ENCODE measurements around the gene NAA60.
"Not testable (repeated sequence)": the region's sequence is repeated elsewhere in the genome, so short reads cannot be mapped to it uniquely, and the experiment has no call there.

Gene NAA60

DNA sequence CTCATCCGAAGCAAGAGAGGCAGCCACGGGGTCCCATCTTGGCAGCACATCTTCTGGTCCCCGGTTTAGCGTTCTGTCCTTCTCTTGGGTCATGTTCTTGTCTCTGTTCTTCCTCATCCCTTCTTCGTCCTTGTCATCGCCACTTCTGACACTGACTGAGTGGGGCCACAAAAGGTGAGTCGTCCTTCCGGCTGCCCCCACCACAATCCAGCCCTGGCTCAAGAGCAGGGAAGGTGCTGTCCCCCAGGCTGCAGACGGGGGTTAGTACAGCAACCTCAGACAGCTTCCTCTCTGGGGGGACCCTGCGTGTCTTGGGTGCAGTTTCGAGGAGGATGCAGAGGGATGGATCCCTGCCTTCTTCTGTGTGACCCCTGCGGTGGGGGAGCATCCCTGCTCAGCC is 21.8 kb downstream of the NAA60 start:
- no peak for DNase-seq (ENCODE audit: low read depth)

DNA sequence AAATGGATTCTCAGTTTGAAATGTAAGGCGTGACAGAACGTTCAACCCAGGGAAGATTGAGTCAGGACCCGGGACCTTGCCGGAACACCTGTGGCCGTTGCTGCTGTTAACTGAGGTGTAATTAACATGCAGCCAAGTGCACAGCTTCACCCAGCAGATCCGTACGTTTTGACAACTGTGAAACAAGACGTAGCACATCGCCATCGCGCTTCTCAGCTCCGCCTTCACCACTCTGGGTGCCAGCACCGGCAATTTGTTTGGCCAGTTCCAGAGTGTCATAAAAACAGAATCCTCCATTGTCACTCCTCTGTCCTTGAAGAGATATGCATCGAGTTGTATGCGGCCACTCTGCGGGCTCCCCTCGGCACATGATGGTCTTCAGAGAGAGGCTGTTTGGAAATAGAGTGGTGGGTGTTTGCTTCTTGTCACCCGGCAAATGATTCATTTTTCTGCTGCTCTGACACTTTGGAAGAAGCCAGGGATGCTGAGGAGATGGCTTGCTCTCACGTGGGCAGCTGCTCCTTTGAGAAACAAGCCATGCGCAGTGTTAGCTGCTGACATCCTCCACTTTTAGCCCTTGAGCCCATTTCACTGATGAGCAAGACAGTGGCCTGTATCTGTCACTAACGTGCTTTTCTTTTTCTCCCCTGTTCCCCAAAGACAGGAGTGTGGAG is 22.6 kb downstream of the NAA60 start:
- DNase-seq (ENCODE audit: low read depth) = no peak

- no peak for DNase-seq (ENCODE audit: low read depth)
These were observed 23.7 kb downstream of the NAA60 start for GRCh38 chr16:3467182-3467581.

DNA sequence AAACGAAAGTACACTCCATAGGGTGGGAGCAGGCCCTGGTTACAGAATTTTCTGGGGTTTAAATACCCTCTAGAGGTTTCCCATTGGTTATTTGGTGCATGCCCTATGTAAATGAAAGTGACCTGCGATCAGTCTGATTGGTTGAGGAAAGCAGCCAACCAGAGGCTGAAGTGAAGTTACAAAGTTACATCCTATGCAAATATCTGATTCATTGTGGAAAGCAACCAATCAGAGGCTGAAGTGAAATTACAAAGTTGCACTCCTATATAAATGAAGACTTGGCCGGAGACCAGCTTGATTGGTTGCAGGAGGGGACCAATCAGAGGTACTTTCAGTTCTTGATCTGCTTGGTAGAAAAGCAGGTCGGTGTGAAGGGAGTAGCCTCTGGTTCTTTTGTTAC is 24.4 kb downstream of the NAA60 start:
- peak; percentile 46 for DNase-seq (ENCODE audit: low read depth)

DNA sequence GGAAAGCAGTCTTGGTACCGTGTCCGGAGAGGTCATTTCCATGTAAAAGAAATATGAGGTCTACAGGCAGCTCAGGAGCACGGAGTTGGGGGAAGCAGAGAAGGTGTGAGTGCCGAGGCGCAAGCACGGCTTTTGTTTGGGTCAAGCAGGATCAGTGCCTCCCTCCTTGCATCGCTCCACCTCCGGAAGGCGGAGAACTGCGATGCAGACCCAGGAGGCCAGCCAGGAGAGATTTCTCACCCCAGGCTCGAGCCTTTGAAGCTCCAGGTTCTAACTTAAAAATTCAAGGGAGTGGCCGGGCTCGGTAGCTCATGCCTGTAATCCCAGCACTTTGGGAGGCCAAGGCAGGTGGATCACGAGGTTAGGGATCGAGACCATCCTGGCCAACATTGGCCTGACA is 25.0 kb downstream of the NAA60 start:
- no peak for DNase-seq (ENCODE audit: low read depth)

- no peak for DNase-seq (ENCODE audit: low read depth)
These were observed 26.3 kb downstream of the NAA60 start for GRCh38 chr16:3469736-3470135.

GRCh38 chr16:3470723-3471122 is 27.2 kb downstream of the NAA60 start:
- no peak for DNase-seq (ENCODE audit: low read depth)

DNA sequence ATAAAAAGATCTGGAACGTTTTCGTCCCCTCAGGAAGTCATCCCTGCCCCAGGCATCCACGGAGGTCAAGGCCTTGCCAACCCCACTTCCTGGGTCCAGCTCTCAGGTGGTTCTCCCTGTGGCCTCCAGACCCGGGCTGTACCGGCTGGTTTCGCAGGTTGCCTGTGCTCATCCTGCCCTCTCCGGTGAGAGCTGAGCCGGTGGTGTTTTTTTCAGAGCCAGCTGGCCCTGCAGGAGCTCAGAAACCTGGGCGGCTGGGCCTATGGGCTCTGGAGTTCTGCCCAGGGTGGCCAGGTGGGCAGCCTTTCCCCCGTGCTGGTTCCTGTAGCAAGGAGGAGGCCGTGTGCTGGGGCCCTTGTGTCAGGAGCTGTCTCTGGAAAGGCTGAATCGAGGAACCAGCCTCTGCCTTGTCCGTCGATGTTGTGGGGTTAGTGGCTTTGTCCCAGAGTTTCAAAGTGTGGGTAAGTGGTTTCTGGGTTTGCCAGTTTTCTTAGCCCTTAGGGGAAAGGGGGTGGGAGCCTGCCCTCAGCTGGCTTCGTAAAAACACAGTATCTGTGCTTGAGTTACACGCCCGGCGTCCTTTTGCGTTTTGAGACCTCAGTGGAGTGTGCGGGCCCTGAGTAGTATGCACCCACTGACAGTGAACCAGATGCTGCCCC is 28.2 kb downstream of the NAA60 start:
- no peak for DNase-seq (ENCODE audit: low read depth)

DNA sequence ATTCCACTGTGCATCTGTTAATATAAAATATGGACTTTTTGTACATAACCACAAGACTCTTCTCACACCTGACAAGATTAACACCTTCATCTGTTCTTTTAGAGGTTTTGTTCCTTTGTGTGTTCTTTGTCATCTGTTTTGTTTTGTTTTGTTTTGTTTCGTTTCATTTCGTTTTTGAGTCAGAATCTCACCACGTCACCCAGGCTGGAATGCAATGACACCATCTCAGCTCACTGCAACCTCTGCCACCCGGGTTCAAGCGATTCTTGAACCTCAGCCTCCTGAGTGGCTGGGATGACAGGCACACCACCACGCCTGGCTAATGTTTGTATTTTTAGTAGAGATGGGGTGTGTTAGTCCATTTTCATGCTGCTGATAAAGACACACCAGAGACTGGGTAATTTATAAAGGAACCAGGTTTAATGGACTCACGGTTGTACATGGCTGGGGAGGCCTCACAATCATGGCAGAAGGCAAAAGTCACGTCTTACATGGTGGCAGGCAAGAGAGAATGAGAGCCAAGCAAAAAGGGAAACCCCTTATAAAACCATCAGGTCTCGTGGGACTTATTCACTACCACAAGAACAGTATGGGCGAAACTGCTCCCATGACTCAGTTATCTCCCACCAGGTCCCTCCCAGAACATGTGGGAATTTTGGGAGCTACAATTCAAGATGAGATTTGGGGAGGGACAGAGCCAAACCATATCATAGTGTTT is 29.6 kb downstream of the NAA60 start:
- DNase-seq (ENCODE audit: low read depth) = peak; percentile 15

DNA sequence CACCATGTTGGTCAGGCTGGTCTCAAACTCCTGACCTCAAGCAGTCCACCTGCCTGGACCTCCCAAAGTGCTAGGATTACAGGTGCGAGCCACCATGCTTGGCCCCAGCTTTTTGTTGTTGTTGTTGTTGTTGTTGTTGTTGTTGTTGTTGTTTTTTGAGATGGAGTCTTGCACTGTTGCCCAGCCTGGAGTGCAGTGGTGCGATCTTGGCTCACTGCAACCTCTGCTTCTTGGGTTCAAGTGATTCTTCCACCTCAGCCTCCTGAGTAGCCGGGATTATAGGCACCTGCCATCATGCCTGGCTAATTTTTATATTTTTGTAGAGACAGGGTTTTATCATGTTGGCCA is 30.1 kb downstream of the NAA60 start:
- DNase-seq (ENCODE audit: low read depth) = not testable (repeated sequence)

DNA sequence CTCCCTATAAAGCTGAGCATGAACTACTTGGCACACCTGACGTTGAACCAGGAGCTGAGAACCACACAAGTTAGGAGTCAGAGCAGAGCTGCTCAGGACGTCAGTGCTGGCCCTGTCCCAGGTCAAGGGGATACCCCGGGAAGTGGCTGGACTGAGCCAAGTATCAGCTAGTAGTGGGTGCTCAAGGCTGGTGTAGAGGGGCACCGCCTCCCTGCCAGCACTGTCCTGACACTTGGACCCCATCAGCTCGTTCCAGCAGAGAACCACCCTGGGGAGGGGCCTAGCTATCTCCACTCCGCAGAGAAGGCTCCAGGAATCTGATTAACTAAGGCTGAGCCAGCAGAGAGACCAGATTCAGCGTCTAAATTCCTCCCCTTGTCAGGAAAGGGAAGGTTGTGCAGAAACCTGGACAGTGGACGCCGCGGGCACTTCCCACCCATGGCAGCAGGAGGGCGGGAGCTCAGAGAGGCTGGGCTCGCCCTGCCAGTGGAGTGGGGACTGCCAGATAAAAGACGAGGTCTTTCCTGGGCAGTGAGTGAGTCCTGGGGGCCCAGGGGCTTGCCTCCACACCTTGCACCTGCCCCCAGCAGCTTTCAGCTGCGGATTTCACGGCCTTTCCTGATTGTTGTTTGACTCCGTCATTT is 30.8 kb downstream of the NAA60 start:
- DNase-seq (ENCODE audit: low read depth) = no peak

GRCh38 chr16:3474870-3475269 is 31.4 kb downstream of the NAA60 start:
- not testable (repeated sequence) for DNase-seq (ENCODE audit: low read depth)

DNA sequence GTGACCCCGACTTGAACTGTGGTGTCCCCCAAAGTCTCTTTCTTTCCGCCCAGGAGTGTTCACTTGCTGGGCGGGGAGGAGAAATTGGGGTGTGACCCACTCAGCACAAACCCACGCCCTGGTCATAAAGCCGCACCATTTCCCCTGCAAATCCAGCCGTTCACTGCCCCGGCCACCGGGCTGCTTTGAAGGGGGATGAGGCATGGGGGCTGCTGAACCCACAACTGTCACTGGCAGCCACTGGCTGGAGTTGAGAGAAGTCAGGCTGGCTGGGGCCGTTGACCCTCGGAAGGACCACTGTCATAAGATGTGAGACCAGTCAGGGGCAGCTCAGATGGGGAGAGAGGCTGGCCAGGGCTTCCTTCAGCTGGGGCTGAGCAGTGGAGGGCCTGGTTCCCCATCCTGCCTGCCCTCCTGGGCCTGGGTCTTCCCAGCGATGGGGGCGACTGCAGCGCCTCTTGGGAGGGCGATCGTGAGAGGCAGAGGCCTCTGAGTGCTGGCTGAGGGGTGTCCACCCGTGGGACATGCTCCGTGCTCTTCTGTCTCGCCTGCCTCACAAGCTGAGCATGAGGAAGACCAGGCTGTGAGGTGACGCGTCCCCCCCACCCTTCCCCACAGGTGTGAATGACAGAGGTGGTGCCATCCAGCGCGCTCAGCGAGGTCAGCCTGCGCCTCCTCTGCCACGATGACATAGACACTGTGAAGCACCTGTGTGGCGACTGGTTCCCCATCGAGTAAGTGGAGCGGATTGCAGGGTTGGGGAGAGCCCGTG is 32.3 kb downstream of the NAA60 start:
- no peak for DNase-seq (ENCODE audit: low read depth)

DNA sequence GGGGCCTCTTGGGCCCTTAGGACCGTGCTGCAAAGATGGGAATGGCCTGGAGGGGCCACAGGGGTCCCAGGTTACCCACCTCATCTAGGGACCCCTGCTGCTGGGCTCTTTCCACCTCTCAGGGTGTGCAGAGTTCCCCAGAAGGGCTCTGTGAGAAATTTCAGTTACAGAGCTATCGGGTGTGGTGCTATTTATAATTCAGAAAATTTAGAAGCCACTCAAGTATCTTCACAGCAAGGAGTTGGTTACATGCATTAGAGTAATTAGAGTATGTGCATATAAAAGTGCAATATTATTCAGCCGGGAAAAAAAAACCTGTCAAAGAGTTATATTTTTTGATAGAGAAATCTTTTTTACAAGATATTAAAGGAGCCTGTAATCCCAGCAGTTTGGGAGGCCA is 32.9 kb downstream of the NAA60 start:
- DNase-seq (ENCODE audit: low read depth) = no peak

GRCh38 chr16:3478242-3478925 is 34.9 kb downstream of the NAA60 start:
- DNase-seq (ENCODE audit: low read depth) = no peak

- no peak for DNase-seq (ENCODE audit: low read depth)
These were observed 36.3 kb downstream of the NAA60 start for GRCh38 chr16:3479654-3480216.

DNA sequence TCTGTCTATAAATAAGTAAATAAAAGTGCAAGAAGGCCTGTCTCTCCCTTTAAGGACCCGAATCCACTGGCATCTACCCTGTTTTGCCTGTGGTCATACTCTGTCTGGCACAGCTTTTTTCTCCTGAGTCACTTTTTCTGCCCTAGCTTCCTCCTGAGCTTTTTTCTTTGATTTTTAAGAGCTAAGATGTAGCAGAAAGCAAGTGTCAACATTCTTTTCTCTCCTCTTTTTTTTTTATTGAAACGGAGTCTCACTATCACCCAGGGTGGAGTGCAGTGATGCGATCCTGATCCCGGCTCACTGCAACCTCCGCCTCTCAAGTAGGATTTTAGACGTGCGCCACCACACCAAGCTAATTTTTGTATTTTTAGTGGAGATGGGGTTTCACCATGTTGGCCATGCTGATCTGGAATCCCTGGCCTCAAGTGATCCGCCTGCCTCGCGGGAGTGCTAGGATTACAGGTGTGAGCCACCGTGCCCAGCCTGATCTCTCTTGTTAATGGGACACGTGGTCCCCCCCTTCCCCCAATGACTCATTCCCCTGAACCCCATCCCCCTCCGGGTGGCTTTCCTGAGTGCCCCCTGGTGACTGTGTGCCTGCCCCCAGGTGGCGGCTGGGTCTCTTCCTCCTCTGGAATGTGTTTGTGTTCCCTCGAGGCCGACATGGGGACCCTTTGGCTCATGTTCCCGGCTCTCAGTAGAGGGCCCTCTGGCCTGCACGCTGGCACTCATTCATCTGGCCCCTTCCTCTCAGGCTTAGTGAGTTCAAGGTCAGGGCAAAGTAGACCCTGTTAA is 37.6 kb downstream of the NAA60 start:
- DNase-seq (ENCODE audit: low read depth) = peak; percentile 22

GRCh38 chr16:3481696-3482658 is 38.5 kb downstream of the NAA60 start:
- no peak for DNase-seq (ENCODE audit: low read depth)

- DNase-seq (ENCODE audit: low read depth) = no peak
These were observed 39.3 kb downstream of the NAA60 start for GRCh38 chr16:3482659-3483241.

All from EH (cell line).